Caco-2 (cell line): ENCODE measurements around the gene ZNF624. TPM values are rescaled to one million over a fixed set of nuclear protein-coding genes. Genes with fewer than 3 reads are reported as not detected.

Experiments used
- BruUV-seq: library from RNA; stranded (reverse); fragments of 400-500 nt; replicated peaks from 2 replicates; lab custom pipeline; 2021; lab: Mats Ljungman, UMichigan
- CTCF ChIA-PET: fragments of 300-600 bp; sonication (Branson Sonifier 250); formaldehyde crosslinking; loops from one replicate; lab custom pipeline; 2022; ENCODE audit warnings: antibody characterized with exemption; lab: Charles Lee
- POLR2A ChIA-PET: fragments of 300-600 bp; sonication (Branson Sonifier 250); formaldehyde crosslinking; loops from one replicate; lab custom pipeline; 2022; ENCODE audit warnings: antibody characterized with exemption; lab: Charles Lee
- DNase-seq, 2 experiments: peaks; one replicate each; pipeline versions ENCODE4 v3.0.0 to v3.0.0-alpha.2; 2020 to 2022
- H3K27me3 ChIP-seq: replicated peaks from 2 replicates; pipeline ENCODE4 v1.6.0; 2011; ENCODE audit warnings: low read length; ENCODE audit not compliant: control insufficient read depth, insufficient read depth
- H3K36me3 ChIP-seq: 2 replicates; pipeline ENCODE4 v1.5.1; 2011; ENCODE audit warnings: low read length; ENCODE audit not compliant: control insufficient read depth, insufficient read depth
- H3K4me1 ChIP-seq: fragments of 250-450 bp; sonication (Bioruptor Pico); 2 replicates; pipeline ENCODE4 v1.5.1; 2020; ENCODE audit warnings: mild to moderate bottlenecking
- H3K4me3 ChIP-seq: 2 replicates; pipeline ENCODE4 v1.5.1; 2011; ENCODE audit warnings: low read depth, mild to moderate bottlenecking, control low read depth, low read length
- H3K9me3 ChIP-seq: fragments of 250-450 bp; sonication (Bioruptor Pico); 2 replicates; pipeline ENCODE4 v1.5.1; 2020; ENCODE audit warnings: mild to moderate bottlenecking, moderate library complexity
- H3K27ac Mint-ChIP-seq: one replicate; pipeline ENCODE4 v1.8.0; 2022; ENCODE audit warnings: mixed read lengths; ENCODE audit not compliant: unreplicated experiment
- H3K27me3 Mint-ChIP-seq: one replicate; pipeline ENCODE4 v1.8.0; 2022; ENCODE audit warnings: mixed read lengths; ENCODE audit not compliant: insufficient read depth, unreplicated experiment
- H3K36me3 Mint-ChIP-seq: one replicate; pipeline ENCODE4 v1.8.0; 2022; ENCODE audit warnings: mild to moderate bottlenecking, mixed read lengths; ENCODE audit not compliant: insufficient read depth, unreplicated experiment
- H3K4me1 Mint-ChIP-seq: one replicate; pipeline ENCODE4 v1.8.0; 2022; ENCODE audit warnings: low read depth, mixed read lengths; ENCODE audit not compliant: unreplicated experiment
- H3K4me3 Mint-ChIP-seq: one replicate; pipeline ENCODE4 v1.8.0; 2022; ENCODE audit warnings: mild to moderate bottlenecking, moderate library complexity, mixed read lengths; ENCODE audit not compliant: unreplicated experiment
- H3K9me3 Mint-ChIP-seq: one replicate; pipeline ENCODE4 v1.8.0; 2022; ENCODE audit warnings: mixed read lengths; ENCODE audit not compliant: unreplicated experiment
- intact Hi-C: fragments of 100-400 bp; cut with micrococcal nuclease; formaldehyde crosslinking; loops from one replicate; pipeline ENCODE4 v1.10.0; 2022; ENCODE audit not compliant: unreplicated experiment
- total RNA-seq: library from RNA; stranded (reverse); gene quantifications from 2 replicates; pipeline ENCODE4 v1.2.3, GENCODE V29; 2022
- TF ChIP-seq, protein P1 (sequence below), 2 experiments: fragments of 200-600 bp in 1 of 2; IDR thresholded peaks; 1 replicate in 1 of 2; 2 replicates in 1 of 2; pipeline versions ENCODE4 v1.5.1 to v1.8.0; 2011 to 2022; ENCODE audit warnings: antibody characterized with exemption in 1 of 2, control low read depth in 1 of 2, inconsistent platforms in 1 of 2, low read depth in 1 of 2, low read length in 1 of 2, mild to moderate bottlenecking in 1 of 2, moderate library complexity in 1 of 2; ENCODE audit not compliant: insufficient read depth in 1 of 2, severe bottlenecking in 1 of 2, unreplicated experiment in 1 of 2

ZNF624 gene
- total RNA-seq, 1 experiment from 2014 or later, result 7.6 TPM

DNA sequence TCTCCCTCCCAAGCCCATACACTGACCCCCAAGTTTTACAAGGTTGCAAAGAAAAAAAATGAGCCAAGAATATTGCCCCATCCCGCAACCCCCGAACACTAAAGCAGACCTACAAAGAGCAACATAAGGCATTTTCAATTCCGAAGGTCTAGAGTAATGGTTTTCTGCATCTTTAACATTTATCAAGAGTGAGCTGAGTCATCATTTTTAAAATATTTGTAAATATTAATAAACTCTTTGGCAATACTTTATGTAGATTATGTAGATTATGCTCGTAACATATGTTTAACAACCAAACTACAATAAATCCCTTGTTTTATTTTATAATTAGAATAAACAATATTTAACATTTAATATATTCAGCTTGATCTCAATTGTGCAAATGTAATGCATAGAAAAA is 1.4 kb downstream of the ZNF624 start:
- Mint-ChIP-seq H3K27me3 (no peaks in the 10 kb centered on the region), H3K9me3 (no peaks in the 10 kb centered on the region), H3K27ac (no peak overlapping the region), H3K4me3 (peak overlapping the region; percentile 95), H3K4me1 (peaks cover 9% of the 10 kb centered on the region), H3K36me3 (peaks cover 10% of the 10 kb centered on the region)
- TF ChIP-seq, protein P1, sequence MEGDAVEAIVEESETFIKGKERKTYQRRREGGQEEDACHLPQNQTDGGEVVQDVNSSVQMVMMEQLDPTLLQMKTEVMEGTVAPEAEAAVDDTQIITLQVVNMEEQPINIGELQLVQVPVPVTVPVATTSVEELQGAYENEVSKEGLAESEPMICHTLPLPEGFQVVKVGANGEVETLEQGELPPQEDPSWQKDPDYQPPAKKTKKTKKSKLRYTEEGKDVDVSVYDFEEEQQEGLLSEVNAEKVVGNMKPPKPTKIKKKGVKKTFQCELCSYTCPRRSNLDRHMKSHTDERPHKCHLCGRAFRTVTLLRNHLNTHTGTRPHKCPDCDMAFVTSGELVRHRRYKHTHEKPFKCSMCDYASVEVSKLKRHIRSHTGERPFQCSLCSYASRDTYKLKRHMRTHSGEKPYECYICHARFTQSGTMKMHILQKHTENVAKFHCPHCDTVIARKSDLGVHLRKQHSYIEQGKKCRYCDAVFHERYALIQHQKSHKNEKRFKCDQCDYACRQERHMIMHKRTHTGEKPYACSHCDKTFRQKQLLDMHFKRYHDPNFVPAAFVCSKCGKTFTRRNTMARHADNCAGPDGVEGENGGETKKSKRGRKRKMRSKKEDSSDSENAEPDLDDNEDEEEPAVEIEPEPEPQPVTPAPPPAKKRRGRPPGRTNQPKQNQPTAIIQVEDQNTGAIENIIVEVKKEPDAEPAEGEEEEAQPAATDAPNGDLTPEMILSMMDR (IDR thresholded peaks at IDR 0.05; ENCODE audit: insufficient read depth in 1 of 2, low read depth in 1 of 2, low read length in 1 of 2, severe bottlenecking in 1 of 2, unreplicated experiment in 1 of 2), result no peak
- Histone ChIP-seq H3K36me3 (peaks cover 2% of the 10 kb centered on the region; the same call in 1 of the 2 replicates), H3K9me3 (no peaks in the 10 kb centered on the region), H3K4me1 (peaks cover 8% of the 10 kb centered on the region), H3K27me3 (no peaks in the 10 kb centered on the region; the same call in 1 of the 2 replicates), H3K4me3 (no peak overlapping the region; the same call in 1 of the 2 replicates)
- ChIA-PET POLR2A (no interaction called here), CTCF (interaction anchor here (0.7 kb wide), 1 partner anchor 63 kb away, joined by 3 read pairs; no protein-coding TSS in a partner anchor)
- no TSS peak for BruUV-seq
- intact Hi-C loops, result no loop called here
- DNase-seq, result no peak

DNA sequence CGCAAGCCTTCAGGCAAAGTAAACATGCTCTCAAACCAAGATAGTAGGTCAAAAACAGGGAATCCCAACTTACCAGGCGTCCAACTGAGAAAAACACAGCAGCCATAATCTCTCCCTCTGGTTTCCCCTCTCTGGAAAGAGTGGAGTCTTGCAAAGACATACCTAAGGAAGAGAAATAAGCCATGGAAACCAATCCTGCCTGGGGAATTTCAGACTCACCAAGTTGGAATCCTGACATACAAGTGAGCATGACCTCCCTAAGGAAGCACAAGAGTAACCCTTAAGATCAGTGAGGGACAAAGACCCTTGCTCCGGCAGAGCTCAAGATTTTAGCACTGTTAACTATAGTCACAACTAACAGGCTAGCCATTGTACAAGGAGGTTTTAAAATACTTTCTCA is 4.1 kb downstream of the ZNF624 start:
- Histone ChIP-seq H3K36me3 (peaks cover 2% of the 10 kb centered on the region; the same call in 1 of the 2 replicates), H3K9me3 (no peaks in the 10 kb centered on the region), H3K4me3 (no peak overlapping the region), H3K4me1 (peaks cover 7% of the 10 kb centered on the region), H3K27me3 (no peaks in the 10 kb centered on the region)
- H3K9me3 Mint-ChIP-seq, result no peaks in the 10 kb centered on the region
- H3K27ac Mint-ChIP-seq, result no peak overlapping the region
- no TSS peak for BruUV-seq
- TF ChIP-seq, protein P1 (IDR thresholded peaks at IDR 0.05; ENCODE audit: insufficient read depth in 1 of 2, low read depth in 1 of 2, low read length in 1 of 2, severe bottlenecking in 1 of 2, unreplicated experiment in 1 of 2), result no peak
- peaks cover 10% of the 10 kb centered on the region for H3K36me3 Mint-ChIP-seq
- H3K27me3 Mint-ChIP-seq, result no peaks in the 10 kb centered on the region
- no peak for DNase-seq
- POLR2A ChIA-PET, result no interaction called here
- CTCF ChIA-PET, result no interaction called here
- no peak overlapping the region for H3K4me3 Mint-ChIP-seq
- peaks cover 9% of the 10 kb centered on the region for H3K4me1 Mint-ChIP-seq
- intact Hi-C loops, result no loop called here

DNA sequence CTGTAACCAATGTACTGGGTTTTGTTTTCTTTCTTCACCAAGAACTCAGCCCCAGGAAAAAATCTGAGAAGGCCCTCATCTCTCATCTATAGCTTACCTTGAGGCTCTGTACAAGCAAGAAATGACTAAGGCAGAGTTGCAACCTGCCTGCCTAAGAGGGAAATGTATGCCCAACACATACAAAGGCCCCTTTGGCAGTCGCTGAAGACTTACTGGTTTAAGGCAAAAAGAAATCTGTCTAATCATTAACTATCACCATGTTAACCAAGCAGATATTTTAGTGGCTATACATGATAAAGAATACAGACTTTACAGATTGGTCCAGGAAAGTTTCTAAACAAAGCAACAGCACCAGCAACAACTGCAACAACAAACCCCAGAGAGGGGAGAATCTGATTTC is 14.2 kb downstream of the ZNF624 start:
- no TSS peak for BruUV-seq
- Histone ChIP-seq H3K4me1 (no peaks in the 10 kb centered on the region), H3K36me3 (no peaks in the 10 kb centered on the region), H3K4me3 (no peak overlapping the region), H3K9me3 (peaks cover 6% of the 10 kb centered on the region; the same call in 1 of the 2 replicates), H3K27me3 (no peaks in the 10 kb centered on the region)
- intact Hi-C loops, result no loop called here
- Mint-ChIP-seq H3K4me1 (no peaks in the 10 kb centered on the region), H3K36me3 (peaks cover 1% of the 10 kb centered on the region), H3K9me3 (peaks cover 10% of the 10 kb centered on the region), H3K27ac (no peak overlapping the region), H3K4me3 (no peak overlapping the region), H3K27me3 (no peaks in the 10 kb centered on the region)
- no peak for DNase-seq
- TF ChIP-seq, protein P1 (IDR thresholded peaks at IDR 0.05; ENCODE audit: insufficient read depth in 1 of 2, low read depth in 1 of 2, low read length in 1 of 2, severe bottlenecking in 1 of 2, unreplicated experiment in 1 of 2), result no peak
- POLR2A ChIA-PET, result no interaction called here
- CTCF ChIA-PET, result no interaction called here
